Cardiac fibroblast (primary cell): ENCODE measurements around the gene NENF.

Experiments used
- DNase-seq, 2 donors: peaks; one replicate each; pipeline versions ENCODE4 v3.0.0 to v3.0.0-alpha.2; 2010; ENCODE audit warnings: low read depth in 2 of 2
- H3K4me3 ChIP-seq, 2 donors: replicated peaks in 1 of 2; 1 replicate in 1 of 2; 2 replicates in 1 of 2; pipeline ENCODE4 v1.5.1; 2011; ENCODE audit warnings: low read depth in 2 of 2, low read length in 2 of 2, mild to moderate bottlenecking in 2 of 2, moderate library complexity in 1 of 2
- TF ChIP-seq, protein P1 (sequence below): IDR thresholded peaks from one replicate; pipeline ENCODE4 v1.5.1; 2011; ENCODE audit warnings: low read depth, mild to moderate bottlenecking, low read length, inconsistent platforms

Gene NENF

DNA sequence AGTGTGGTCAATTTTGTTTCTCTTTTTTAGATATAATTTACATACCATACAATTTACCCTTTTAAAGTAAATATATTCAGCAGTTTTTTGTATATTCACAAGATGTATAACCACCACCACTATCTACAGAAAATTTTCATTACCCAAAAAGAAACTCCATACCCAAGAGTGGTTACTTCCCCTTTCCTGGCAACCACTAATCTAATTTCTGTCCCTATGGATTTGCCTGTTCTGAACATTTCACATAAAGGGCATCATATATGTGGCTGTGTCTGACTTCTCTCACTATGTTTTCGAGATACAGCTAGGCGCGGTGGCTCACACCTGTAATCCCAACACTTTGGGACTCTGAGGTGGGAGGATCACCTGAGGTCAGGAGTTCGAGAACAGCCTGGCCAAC, 31.7 kb upstream of the NENF start:
- no peak for DNase-seq
- TF ChIP-seq, protein P1, sequence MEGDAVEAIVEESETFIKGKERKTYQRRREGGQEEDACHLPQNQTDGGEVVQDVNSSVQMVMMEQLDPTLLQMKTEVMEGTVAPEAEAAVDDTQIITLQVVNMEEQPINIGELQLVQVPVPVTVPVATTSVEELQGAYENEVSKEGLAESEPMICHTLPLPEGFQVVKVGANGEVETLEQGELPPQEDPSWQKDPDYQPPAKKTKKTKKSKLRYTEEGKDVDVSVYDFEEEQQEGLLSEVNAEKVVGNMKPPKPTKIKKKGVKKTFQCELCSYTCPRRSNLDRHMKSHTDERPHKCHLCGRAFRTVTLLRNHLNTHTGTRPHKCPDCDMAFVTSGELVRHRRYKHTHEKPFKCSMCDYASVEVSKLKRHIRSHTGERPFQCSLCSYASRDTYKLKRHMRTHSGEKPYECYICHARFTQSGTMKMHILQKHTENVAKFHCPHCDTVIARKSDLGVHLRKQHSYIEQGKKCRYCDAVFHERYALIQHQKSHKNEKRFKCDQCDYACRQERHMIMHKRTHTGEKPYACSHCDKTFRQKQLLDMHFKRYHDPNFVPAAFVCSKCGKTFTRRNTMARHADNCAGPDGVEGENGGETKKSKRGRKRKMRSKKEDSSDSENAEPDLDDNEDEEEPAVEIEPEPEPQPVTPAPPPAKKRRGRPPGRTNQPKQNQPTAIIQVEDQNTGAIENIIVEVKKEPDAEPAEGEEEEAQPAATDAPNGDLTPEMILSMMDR: no peak
- H3K4me3 ChIP-seq: no peak overlapping the region

DNA sequence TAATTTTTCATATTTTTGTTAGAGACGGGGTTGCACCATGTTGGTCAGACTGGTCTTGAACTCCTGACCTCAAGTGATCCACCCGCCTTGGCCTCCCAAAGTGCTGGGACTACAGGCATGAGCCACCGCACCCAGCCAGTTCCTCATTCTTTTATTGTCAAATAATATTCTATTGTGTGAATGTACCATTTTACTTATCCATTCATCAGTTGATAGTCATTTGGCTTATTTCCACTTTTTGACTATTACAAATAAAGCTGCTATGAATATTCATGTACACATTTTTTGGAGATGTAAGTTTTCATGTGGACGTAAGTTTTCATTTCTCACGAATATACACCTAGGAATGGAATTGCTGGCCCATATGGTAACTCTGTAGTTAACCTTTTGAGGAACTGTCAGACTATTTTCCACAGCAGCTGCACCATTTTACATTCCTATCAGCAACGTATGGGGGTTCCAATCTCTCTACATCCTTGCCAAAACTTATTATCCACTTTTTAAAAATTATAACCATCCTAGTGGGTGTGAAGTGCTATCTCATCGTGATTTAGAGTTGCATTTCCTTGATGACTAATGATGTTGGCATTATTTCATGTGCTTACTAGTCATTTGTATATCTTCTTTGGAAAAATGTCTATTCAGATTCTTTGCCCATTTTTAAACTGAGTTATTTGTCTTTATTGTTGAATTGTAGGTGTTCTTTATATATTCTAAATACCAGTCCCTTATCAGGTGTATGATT, 30.7 kb upstream of the NENF start:
- TF ChIP-seq, protein P1: no peak
- peak; percentile 60 to 77 for DNase-seq

DNA sequence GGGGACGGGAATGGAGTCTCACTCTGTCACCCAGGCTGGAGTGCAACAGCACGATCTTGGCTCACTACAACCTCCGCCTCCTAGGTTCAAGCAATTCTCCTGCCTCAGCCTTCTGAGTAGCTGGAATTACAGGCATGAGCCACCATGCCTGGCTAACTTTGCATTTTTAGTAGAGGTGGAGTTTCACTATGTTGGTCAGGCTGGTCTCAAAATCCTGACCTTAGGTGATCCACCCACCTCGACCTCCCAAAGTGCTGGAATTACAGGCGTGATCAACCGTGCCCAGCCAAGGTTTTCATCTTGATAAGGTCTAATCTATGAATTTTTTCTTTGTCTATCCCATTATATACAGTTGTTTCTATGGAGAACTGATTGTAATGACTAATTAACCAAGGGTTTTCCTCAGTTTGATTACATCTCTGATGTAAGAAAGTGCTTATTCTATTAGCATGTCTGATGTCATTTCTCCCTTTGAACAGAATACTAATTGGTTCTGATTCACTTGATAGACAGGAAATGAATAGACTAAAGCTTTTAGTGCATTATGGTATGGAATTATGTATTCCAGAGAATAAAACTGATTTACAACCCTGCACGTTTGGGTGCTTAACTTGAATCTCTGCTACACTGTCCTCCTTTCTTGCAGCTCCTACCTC, 29.9 kb upstream of the NENF start:
- no peak overlapping the region for H3K4me3 ChIP-seq
- TF ChIP-seq, protein P1: no peak
- no peak for DNase-seq

More for the DNA sequence above, 30.7 kb upstream of the NENF start:
- no peak overlapping the region for H3K4me3 ChIP-seq

DNA sequence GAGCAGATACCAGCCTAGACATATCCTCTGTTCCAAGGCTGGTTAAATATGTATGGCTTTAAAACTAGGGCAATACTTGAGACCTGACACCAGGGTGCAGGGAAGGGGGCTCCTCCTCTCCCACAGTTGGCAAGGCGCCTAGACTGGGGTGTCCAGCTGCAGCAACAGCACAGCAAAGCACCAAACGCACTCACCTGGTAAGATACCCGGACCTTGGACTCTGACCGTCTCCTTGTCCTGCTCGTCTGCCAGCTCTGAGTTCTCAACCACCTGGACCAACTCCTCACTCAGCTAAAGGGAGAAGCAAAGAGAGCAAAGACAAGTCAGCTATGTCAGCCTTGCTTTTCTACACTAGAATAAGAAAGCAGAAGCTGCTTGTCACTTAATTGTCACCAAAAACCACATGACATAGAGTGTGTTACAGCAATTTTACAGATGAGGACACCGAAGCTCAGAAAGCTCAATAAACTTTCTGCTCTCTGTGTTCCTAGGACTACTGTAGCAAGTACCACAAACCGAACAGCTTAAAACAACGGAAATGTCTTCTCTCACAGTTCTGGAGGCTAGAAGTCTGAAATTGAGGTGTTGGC, 22.4 kb upstream of the NENF start:
- TF ChIP-seq, protein P1: no peak
- no peak for DNase-seq
- H3K4me3 ChIP-seq: no peak overlapping the region

DNA sequence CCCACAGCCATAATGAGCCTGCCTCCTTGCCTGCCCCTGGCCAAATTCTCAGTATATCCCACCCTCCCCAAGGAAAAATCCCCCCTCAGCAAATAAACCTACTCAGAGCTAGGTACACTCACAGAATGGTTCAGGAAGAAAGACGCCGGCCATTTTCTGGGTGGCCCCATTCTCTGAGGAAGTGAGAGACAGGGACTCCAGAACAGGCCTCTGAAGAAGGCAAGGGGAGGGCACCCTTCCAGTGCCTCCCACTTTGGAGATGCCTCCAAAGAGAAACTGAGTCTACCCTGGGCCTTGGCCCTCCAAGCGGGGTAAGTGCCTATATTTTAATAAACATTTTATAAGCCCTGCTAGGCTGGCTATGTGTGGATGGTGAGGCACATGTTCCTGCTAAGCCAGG, 20.3 kb upstream of the NENF start:
- no peak overlapping the region for H3K4me3 ChIP-seq
- DNase-seq: no peak
- TF ChIP-seq, protein P1: no peak

DNA sequence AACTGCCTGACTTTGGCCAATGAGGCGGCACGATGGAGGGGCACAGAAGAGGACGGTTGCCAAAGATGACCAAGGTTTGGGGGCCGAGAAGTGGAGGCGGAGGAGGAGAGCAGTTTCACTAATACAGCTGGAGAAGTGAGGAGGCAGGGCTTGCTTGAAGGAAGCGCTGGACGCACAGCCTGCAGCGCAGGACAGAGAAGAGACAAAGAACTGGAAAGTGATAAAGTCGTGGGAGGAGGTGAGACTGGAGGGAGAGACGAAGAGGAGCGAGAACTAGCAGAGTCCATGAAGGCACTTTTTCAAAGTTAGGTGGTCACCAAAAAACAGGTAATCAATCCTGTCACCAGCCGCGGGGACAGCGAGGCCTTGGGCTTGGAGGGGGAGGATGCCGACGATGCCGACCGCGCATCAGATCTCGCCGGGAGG, 18.8 kb upstream of the NENF start:
- peak; percentile 21 to 28 for DNase-seq
- TF ChIP-seq, protein P1: no peak
- peak overlapping the region; percentile 84 to 96 for H3K4me3 ChIP-seq
